HepG2 (cell line): ENCODE measurements around the gene PCDH17. TPM values are rescaled to one million over a fixed set of nuclear protein-coding genes. Genes with fewer than 3 reads are reported as not detected.

Source experiments
- ATAC-seq: fragments of 200-7000 bp; cut with Tn5 transposase; 3 replicates; pipeline ENCODE4 v1.9.1; 2020; ENCODE audit warnings: mild to moderate bottlenecking, moderate library complexity
- BruUV-seq: library from RNA; stranded (reverse); fragments of 400-500 nt; replicated peaks from 2 replicates; lab custom pipeline; 2021; lab: Mats Ljungman, UMichigan
- CTCF ChIA-PET: fragments of 300-600 bp; formaldehyde crosslinking; extraction: SDS; loops from one replicate; lab custom pipeline; 2021; ENCODE audit warnings: low total read pairs, inconsistent platforms, low intra/inter-chr PET ratio; lab: Yijun Ruan, JAX
- POLR2A ChIA-PET: fragments of 350-600 bp; sonication (Branson Sonifier 250); formaldehyde crosslinking; loops from one replicate; lab custom pipeline; 2020; ENCODE audit warnings: antibody characterized with exemption, inconsistent platforms; lab: Yijun Ruan, JAX
- DNase-seq: peaks from one replicate; pipeline ENCODE4 v3.0.0-alpha.2; 2015; ENCODE audit warnings: low spot score
- FAIRE-seq: peaks from 3 replicates; lab custom pipeline; 2011; peaks lifted over from hg19 to GRCh38; lab: Jason Lieb, UNC
- H2AFZ ChIP-seq: one replicate; pipeline ENCODE4 v1.6.1; 2011; ENCODE audit warnings: low read length, inconsistent platforms
- H3K27ac ChIP-seq: fragments of 300-600 bp; 3 replicates; pipeline ENCODE4 v1.8.0; 2011; ENCODE audit warnings: mixed run types, mild to moderate bottlenecking, mixed read lengths, low read length, inconsistent platforms; ENCODE audit not compliant: insufficient read depth; ENCODE audit errors: extremely low read length
- H3K27me3 ChIP-seq, 2 experiments: fragments of 200-600 bp in 1 of 2; 2 replicates in 1 of 2; 3 replicates in 1 of 2; pipeline versions ENCODE4 v1.6.0 to v1.8.0; 2011; ENCODE audit warnings: low read length in 2 of 2, mild to moderate bottlenecking in 2 of 2, moderate library complexity in 2 of 2, inconsistent platforms in 1 of 2; ENCODE audit not compliant: insufficient read depth in 2 of 2, control insufficient read depth in 1 of 2
- H3K36me3 ChIP-seq, 2 experiments: fragments of 200-600 bp in 1 of 2; replicated peaks in 1 of 2; 2 replicates in 1 of 2; 3 replicates in 1 of 2; pipeline versions ENCODE4 v1.5.1 to v1.8.0; 2011; ENCODE audit warnings: low read length in 2 of 2, inconsistent platforms in 1 of 2; ENCODE audit not compliant: insufficient read depth in 2 of 2, control insufficient read depth in 1 of 2
- H3K4me1 ChIP-seq: 2 replicates; pipeline ENCODE4 v1.5.1; 2012; ENCODE audit warnings: low read length, inconsistent platforms; ENCODE audit not compliant: insufficient read depth
- H3K4me2 ChIP-seq: 2 replicates; pipeline ENCODE4 v1.6.0; 2011; ENCODE audit warnings: low read depth, low read length, inconsistent platforms
- H3K4me3 ChIP-seq, 3 experiments: fragments of 200-600 bp in 1 of 3; sonication (generic), shearing (Covaris generic) in 1 of 3; replicated peaks in 1 of 3; 2 replicates each; pipeline ENCODE4 v1.5.1; 2011 to 2016; ENCODE audit warnings: low read length in 3 of 3, inconsistent platforms in 2 of 3, low read depth in 2 of 3, mild to moderate bottlenecking in 2 of 3, control low read depth in 1 of 3, mixed read lengths in 1 of 3; ENCODE audit not compliant: insufficient read depth in 1 of 3
- H3K79me2 ChIP-seq: one replicate; pipeline ENCODE4 v1.6.1; 2011; ENCODE audit warnings: low read length, inconsistent platforms; ENCODE audit not compliant: insufficient read depth
- H3K9ac ChIP-seq: 2 replicates; pipeline ENCODE4 v1.6.0; 2011; ENCODE audit warnings: mild to moderate bottlenecking, low read depth, low read length, inconsistent platforms; ENCODE audit not compliant: insufficient read depth
- H3K9me3 ChIP-seq: 2 replicates; pipeline ENCODE4 v1.5.1; 2012; ENCODE audit warnings: mild to moderate bottlenecking, low read length
- H4K20me1 ChIP-seq: 2 replicates; pipeline ENCODE4 v1.6.0; 2011; ENCODE audit warnings: inconsistent platforms, mild to moderate bottlenecking, low read length, moderate library complexity; ENCODE audit not compliant: insufficient read depth
- GATA4 ChIP-seq: sonication (generic); IDR thresholded peaks from 2 replicates; pipeline ENCODE4 v1.6.1; 2016; ENCODE audit warnings: antibody characterized with exemption, low read depth, borderline replicate concordance
- HMG20B ChIP-seq: conservative IDR thresholded peaks from 2 replicates; pipeline ENCODE4 v1.6.1; 2016; ENCODE audit warnings: missing genetic modification reagents, missing compliant biosample characterization
- RNF2 ChIP-seq: fragments of 450-650 bp; conservative IDR thresholded peaks from 2 replicates; pipeline ENCODE4 v1.6.1; 2016; ENCODE audit warnings: low read depth
- TBL1XR1 ChIP-seq: fragments of 150-350 bp; IDR thresholded peaks from 2 replicates; pipeline ENCODE4 v1.6.1; 2014; ENCODE audit warnings: borderline replicate concordance, low read length; ENCODE audit not compliant: partially characterized antibody
- TEAD2 ChIP-seq: sonication (generic); formaldehyde crosslinking; IDR thresholded peaks from 2 replicates; pipeline ENCODE4 v1.9.0; 2021; ENCODE audit warnings: missing genetic modification reagents
- ZMYM2 ChIP-seq: sonication (generic); formaldehyde crosslinking; IDR thresholded peaks from 2 replicates; pipeline ENCODE4 v1.8.0; 2022; ENCODE audit warnings: mild to moderate bottlenecking, missing genetic modification reagents
- ZNF207 ChIP-seq: fragments of 450-650 bp; IDR thresholded peaks from 2 replicates; pipeline ENCODE4 v1.6.1; 2016; ENCODE audit warnings: antibody characterized with exemption, borderline replicate concordance
- ZNF224 ChIP-seq: sonication (generic); formaldehyde crosslinking; IDR thresholded peaks from 2 replicates; pipeline ENCODE4 v1.5.0; 2020; ENCODE audit warnings: mild to moderate bottlenecking, missing genetic modification reagents
- ZNF513 ChIP-seq: sonication (generic); formaldehyde crosslinking; conservative IDR thresholded peaks from 2 replicates; pipeline ENCODE4 v1.5.0; 2020; ENCODE audit warnings: missing genetic modification reagents
- WGBS: methylation state at CpG from one replicate; pipeline ENCODE4 v1.1.6; 2017; ENCODE audit warnings: low lambda C conversion rate; 5-methylcytosine and 5-hydroxymethylcytosine counted together
- in situ Hi-C: cut with HindIII; loops from 2 replicates; pipeline ENCODE4 v1.10.0; 2017; ENCODE audit warnings: low pct_unique_long_range_greater_than_20kb; ENCODE audit not compliant: extremely low pct_ligation_motif_present
- intact Hi-C: fragments of 100-400 bp; cut with micrococcal nuclease; formaldehyde crosslinking; loops from one replicate; pipeline ENCODE4 v1.10.0; 2022; ENCODE audit not compliant: unreplicated experiment
- polyA plus RNA-seq, 8 experiments: library from polyadenylated mRNA; depleted of rRNA in 3 of 8; stranded (reverse) in 7 of 8; unstranded in 1 of 8; fragments of >200 nt; fragmentation: Illumina TruSeq in 4 of 8; extraction: Trizol in 4 of 8; gene quantifications; 2 replicates each; pipeline versions ENCODE4 v1.2.1 to v1.2.3, GENCODE V29; 2011 to 2016; ENCODE audit warnings: low read depth in 4 of 8, missing spikeins in 1 of 8, mixed read lengths in 1 of 8; ENCODE audit not compliant: insufficient read depth in 1 of 8
- total RNA-seq, 5 experiments: library from RNA; depleted of rRNA; stranded (reverse); fragments of >200 nt; fragmentation: Illumina TruSeq; extraction: Trizol; gene quantifications; 2 replicates each; pipeline ENCODE4 v1.2.3, GENCODE V29; 2016; ENCODE audit warnings: low read depth in 1 of 5

Gene PCDH17
- total and polyA plus RNA-seq, 2 of the 13 experiments (the other 11 are each of a cell fraction or from before 2014, with no cell fraction given), result not detected

- DNase-seq (no peak), FAIRE-seq (no peak), ATAC-seq (no peak)
- BruUV-seq, result no TSS peak
- in situ Hi-C loops (loop anchor here (10.0 kb wide), 1 partner anchor 1317 kb away; no protein-coding TSS in a partner anchor), intact Hi-C loops (no loop called here)
- Histone ChIP-seq H3K27me3 (no peaks in the 10 kb centered on the region), H4K20me1 (no peaks in the 10 kb centered on the region), H3K4me1 (no peaks in the 10 kb centered on the region), H3K9ac (no peak overlapping the region), H3K27ac (no peak overlapping the region), H3K4me2 (no peak overlapping the region), H2AFZ (no peak overlapping the region), H3K36me3 (no peaks in the 10 kb centered on the region), H3K79me2 (no peaks in the 10 kb centered on the region), H3K4me3 (no peak overlapping the region), H3K9me3 (peaks cover 13% of the 10 kb centered on the region)
- no peak for TF ChIP-seq TEAD2 (CRISPR knock-in tag)
- TF ChIP-seq ZNF513 (CRISPR knock-in tag), result no peak
- CTCF ChIA-PET, result no interaction called here
- WGBS, result 5% methylated on average over 1 of the region's 1 CpG
- POLR2A ChIA-PET, result no interaction called here
Measured at GRCh38 chr13:57637515-57637914, 6.0 kb downstream of the PCDH17 start.

- no TSS peak for BruUV-seq
- peaks cover 8% of the 10 kb centered on the region for H3K9me3 ChIP-seq
Measured at GRCh38 chr13:57638186-57638890, 6.8 kb downstream of the PCDH17 start.

More at GRCh38 chr13:57638186-57638890, 6.8 kb downstream of the PCDH17 start:
- CTCF ChIA-PET, result no interaction called here
- Histone ChIP-seq H3K4me1 (no peaks in the 10 kb centered on the region), H3K27ac (no peak overlapping the region), H3K36me3 (no peaks in the 10 kb centered on the region), H3K4me3 (no peak overlapping the region), H4K20me1 (no peaks in the 10 kb centered on the region), H2AFZ (no peak overlapping the region), H3K27me3 (no peaks in the 10 kb centered on the region), H3K4me2 (no peak overlapping the region), H3K79me2 (no peaks in the 10 kb centered on the region), H3K9ac (no peak overlapping the region)
- 9% methylated on average over 4 of the region's 4 CpGs for WGBS
- FAIRE-seq, result no peak
- in situ Hi-C loops, result loop anchor here (10.0 kb wide), 1 partner anchor 1316 kb away; no protein-coding TSS in a partner anchor
- no peak for ATAC-seq
- DNase-seq, result no peak
- intact Hi-C loops, result no loop called here
- TF ChIP-seq RNF2 (no peak), ZMYM2 (no peak), TBL1XR1 (no peak), ZNF207 (no peak), GATA4 (no peak), HMG20B (CRISPR knock-in tag) (no peak), ZNF224 (CRISPR knock-in tag) (no peak)
- POLR2A ChIA-PET, result no interaction called here
